Fibroblast of villous mesenchyme (primary cell): Measurements from ENCODE around the gene TMEM233. TPM values are rescaled to one million over a fixed set of nuclear protein-coding genes. Genes with fewer than 3 reads are reported as not detected.

Experiments used
- DNase-seq: peaks from one replicate; pipeline ENCODE4 v3.0.0-alpha.2; 2010; ENCODE audit warnings: low read depth
- H3K4me3 ChIP-seq: 2 replicates; pipeline ENCODE4 v1.5.1; 2011; ENCODE audit warnings: low read depth, mild to moderate bottlenecking, low read length
- total RNA-seq: library from RNA; depleted of rRNA; stranded (reverse); fragments of >200 nt; gene quantifications from 2 replicates; pipeline ENCODE4 v1.2.3, GENCODE V29; 2012
- TF ChIP-seq, protein P1 (sequence below): IDR thresholded peaks from 2 replicates; pipeline ENCODE4 v1.5.1; 2012; ENCODE audit warnings: low read depth, mild to moderate bottlenecking, low read length; ENCODE audit not compliant: insufficient read depth

TMEM233 gene
- total RNA-seq, 1 donor: not detected

DNA sequence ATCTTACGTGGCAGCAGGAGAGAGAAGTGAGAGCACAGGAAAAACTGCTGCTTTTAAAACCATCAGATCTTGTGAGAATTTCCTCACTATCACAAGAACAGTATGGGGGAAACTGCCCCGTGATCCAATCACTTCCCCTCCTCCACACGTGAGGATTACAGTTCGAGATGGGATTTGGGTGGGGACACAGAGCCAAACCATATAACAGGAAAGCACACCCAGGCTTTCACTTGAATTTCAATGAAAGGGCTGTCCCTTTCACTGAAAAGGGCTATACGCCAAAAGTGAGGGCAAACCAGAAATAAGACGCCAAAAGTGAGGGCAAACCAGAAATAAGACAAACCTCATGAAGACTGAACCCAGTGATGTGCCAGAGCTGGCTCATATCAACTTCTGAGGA is 22.8 kb upstream of the TMEM233 start:
- DNase-seq: no peak
- H3K4me3 ChIP-seq: no peak overlapping the region
- TF ChIP-seq, protein P1, sequence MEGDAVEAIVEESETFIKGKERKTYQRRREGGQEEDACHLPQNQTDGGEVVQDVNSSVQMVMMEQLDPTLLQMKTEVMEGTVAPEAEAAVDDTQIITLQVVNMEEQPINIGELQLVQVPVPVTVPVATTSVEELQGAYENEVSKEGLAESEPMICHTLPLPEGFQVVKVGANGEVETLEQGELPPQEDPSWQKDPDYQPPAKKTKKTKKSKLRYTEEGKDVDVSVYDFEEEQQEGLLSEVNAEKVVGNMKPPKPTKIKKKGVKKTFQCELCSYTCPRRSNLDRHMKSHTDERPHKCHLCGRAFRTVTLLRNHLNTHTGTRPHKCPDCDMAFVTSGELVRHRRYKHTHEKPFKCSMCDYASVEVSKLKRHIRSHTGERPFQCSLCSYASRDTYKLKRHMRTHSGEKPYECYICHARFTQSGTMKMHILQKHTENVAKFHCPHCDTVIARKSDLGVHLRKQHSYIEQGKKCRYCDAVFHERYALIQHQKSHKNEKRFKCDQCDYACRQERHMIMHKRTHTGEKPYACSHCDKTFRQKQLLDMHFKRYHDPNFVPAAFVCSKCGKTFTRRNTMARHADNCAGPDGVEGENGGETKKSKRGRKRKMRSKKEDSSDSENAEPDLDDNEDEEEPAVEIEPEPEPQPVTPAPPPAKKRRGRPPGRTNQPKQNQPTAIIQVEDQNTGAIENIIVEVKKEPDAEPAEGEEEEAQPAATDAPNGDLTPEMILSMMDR: no peak

GRCh38 chr12:119573086-119573485 is 20.5 kb upstream of the TMEM233 start:
- no peak overlapping the region for H3K4me3 ChIP-seq
- DNase-seq: no peak
- TF ChIP-seq, protein P1: no peak

GRCh38 chr12:119574255-119574654 is 19.3 kb upstream of the TMEM233 start:
- TF ChIP-seq, protein P1: no peak
- H3K4me3 ChIP-seq: no peak overlapping the region
- DNase-seq: no peak

DNA sequence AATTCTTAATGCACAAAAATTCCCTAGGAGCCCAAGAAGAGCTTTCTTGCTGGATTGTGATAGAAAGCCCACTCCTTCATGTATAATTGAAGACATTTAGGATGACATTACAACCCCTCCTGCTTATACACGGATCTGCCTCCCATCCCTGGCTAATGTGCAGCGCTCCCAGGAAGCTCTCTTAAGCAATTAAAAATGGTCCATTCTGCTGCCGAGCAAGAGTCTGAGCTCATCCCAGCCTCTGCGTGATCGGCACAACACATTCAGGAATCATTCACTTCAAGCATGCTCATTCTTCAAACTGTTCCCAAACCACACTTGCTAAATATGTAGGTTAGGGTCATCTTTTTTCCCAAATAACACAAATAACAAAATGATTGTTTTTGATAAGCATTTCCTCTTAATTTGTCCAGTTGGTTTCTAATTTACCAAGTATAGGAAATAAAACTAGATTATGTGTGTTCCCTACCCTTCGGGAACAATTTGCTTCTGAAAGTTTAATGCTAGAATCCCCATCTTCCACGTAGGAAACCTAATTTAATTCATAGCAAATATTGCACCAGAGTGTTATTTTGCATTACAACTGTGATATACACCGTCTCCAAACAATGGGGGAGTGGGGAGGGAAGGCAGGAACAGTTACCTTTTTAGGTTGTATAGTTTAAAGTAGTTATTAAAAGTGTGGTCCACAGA is 17.3 kb upstream of the TMEM233 start:
- DNase-seq: no peak
- no peak overlapping the region for H3K4me3 ChIP-seq
- TF ChIP-seq, protein P1: no peak

- TF ChIP-seq, protein P1: no peak
- no peak for DNase-seq
Measured at GRCh38 chr12:119576915-119577314, 16.7 kb upstream of the TMEM233 start.

GRCh38 chr12:119578112-119578511 is 15.5 kb upstream of the TMEM233 start:
- no peak for DNase-seq
- H3K4me3 ChIP-seq: no peak overlapping the region
- TF ChIP-seq, protein P1: no peak

More at GRCh38 chr12:119576915-119577314, 16.7 kb upstream of the TMEM233 start:
- no peak overlapping the region for H3K4me3 ChIP-seq

- no peak overlapping the region for H3K4me3 ChIP-seq
- TF ChIP-seq, protein P1: no peak
- peak; percentile 5 for DNase-seq
Measured at GRCh38 chr12:119589097-119589496, 4.5 kb upstream of the TMEM233 start.
